GM12878 (cell line): ENCODE results near the gene ANK2. TPM values are rescaled to one million over a fixed set of nuclear protein-coding genes. Genes with fewer than 3 reads are reported as not detected.

Experiments used
- POLR2AphosphoS2 ChIP-seq: IDR thresholded peaks from 2 replicates; pipeline ENCODE4 v1.6.1; 2011; ENCODE audit warnings: low read depth, mild to moderate bottlenecking, low read length, improper control_type of control experiment, moderate library complexity
- polyA plus RNA-seq, 11 experiments: library from polyadenylated mRNA; depleted of rRNA in 4 of 11; unstranded in 6 of 11; stranded (reverse) in 5 of 11; fragments of >200 nt; fragmentation: Nextera tagmentation in 4 of 11; fragmentation: Illumina TruSeq in 1 of 11; extraction: Ambion mirVana in 4 of 11; extraction: Trizol in 1 of 11; gene quantifications; 1 replicate in 1 of 11; 2 replicates in 10 of 11; pipeline versions ENCODE4 v1.2.1 to v1.2.3, GENCODE V29; 2011 to 2016; ENCODE audit warnings: inconsistent platforms in 2 of 11, missing spikeins in 2 of 11, low read depth in 1 of 11
- total RNA-seq, 4 experiments: library from RNA; depleted of rRNA in 3 of 4; stranded (reverse); fragments of >200 nt in 3 of 4; fragmentation: Illumina TruSeq in 1 of 4; extraction: Trizol in 1 of 4; gene quantifications; 2 replicates each; pipeline versions ENCODE4 v1.2.1 to v1.2.3, GENCODE V29; 2013 to 2021
- TF ChIP-seq, protein P1 (sequence below): fragments of 450-650 bp; IDR thresholded peaks from 2 replicates; pipeline ENCODE4 v1.6.1; 2017; ENCODE audit warnings: mild to moderate bottlenecking, low read depth, inconsistent platforms; ENCODE audit not compliant: poor library complexity, severe bottlenecking
- TF ChIP-seq, protein P2 (sequence below): fragments of 450-650 bp; IDR thresholded peaks from 2 replicates; pipeline ENCODE4 v1.6.1; 2017; ENCODE audit warnings: mild to moderate bottlenecking, moderate library complexity
- TF ChIP-seq, protein P3 (sequence below): IDR thresholded peaks from 2 replicates; pipeline ENCODE4 v1.6.1; 2011; ENCODE audit warnings: mild to moderate bottlenecking, low read depth, low read length, moderate library complexity; ENCODE audit not compliant: insufficient replicate concordance

ANK2 gene
- total and polyA plus RNA-seq, 10 of the 15 experiments (the other 5 are each of a cell fraction or from before 2014, with no cell fraction given) = 1.6 to 13.0 (median 4.1) TPM

DNA sequence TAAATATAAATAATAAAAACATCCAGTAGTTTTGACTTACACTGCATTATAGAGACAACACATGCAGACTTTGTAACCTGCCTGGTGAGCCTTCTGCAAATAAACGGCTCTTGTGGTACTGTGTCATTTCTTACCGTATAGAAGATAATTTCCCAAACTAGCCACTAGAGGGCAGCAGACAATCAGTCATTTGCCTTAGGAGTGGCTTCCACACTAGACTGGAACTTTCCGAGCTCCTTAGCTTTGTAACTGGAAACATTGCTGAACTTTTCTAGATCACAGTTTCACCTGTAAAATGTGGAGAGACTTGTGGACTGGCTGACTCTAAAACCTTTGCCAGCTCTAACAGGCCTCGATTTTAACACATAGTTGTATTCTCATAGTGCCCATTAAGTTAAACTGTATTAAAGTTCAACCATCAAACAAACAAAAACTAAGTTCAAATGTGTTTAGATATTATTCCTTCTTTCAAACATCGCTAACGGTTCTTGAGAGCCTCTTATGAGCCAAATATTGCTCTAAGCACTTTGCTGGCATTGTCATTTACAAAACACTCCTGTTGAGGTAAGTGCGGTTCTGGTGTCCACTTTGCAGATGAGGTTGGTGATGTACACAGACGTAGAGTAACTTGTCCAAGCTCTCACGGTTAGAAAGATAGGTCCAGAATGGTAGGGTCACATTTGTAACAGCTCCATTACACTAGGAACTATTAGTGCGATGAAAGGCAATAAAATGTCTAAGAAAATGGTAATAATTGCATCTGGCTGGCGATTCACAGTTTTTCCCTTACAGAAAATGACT is 345.5 kb downstream of the ANK2 start (continued):
- TF ChIP-seq, protein P1, sequence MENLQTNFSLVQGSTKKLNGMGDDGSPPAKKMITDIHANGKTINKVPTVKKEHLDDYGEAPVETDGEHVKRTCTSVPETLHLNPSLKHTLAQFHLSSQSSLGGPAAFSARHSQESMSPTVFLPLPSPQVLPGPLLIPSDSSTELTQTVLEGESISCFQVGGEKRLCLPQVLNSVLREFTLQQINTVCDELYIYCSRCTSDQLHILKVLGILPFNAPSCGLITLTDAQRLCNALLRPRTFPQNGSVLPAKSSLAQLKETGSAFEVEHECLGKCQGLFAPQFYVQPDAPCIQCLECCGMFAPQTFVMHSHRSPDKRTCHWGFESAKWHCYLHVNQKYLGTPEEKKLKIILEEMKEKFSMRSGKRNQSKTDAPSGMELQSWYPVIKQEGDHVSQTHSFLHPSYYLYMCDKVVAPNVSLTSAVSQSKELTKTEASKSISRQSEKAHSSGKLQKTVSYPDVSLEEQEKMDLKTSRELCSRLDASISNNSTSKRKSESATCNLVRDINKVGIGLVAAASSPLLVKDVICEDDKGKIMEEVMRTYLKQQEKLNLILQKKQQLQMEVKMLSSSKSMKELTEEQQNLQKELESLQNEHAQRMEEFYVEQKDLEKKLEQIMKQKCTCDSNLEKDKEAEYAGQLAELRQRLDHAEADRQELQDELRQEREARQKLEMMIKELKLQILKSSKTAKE = peak; percentile 49
- TF ChIP-seq, protein P2, sequence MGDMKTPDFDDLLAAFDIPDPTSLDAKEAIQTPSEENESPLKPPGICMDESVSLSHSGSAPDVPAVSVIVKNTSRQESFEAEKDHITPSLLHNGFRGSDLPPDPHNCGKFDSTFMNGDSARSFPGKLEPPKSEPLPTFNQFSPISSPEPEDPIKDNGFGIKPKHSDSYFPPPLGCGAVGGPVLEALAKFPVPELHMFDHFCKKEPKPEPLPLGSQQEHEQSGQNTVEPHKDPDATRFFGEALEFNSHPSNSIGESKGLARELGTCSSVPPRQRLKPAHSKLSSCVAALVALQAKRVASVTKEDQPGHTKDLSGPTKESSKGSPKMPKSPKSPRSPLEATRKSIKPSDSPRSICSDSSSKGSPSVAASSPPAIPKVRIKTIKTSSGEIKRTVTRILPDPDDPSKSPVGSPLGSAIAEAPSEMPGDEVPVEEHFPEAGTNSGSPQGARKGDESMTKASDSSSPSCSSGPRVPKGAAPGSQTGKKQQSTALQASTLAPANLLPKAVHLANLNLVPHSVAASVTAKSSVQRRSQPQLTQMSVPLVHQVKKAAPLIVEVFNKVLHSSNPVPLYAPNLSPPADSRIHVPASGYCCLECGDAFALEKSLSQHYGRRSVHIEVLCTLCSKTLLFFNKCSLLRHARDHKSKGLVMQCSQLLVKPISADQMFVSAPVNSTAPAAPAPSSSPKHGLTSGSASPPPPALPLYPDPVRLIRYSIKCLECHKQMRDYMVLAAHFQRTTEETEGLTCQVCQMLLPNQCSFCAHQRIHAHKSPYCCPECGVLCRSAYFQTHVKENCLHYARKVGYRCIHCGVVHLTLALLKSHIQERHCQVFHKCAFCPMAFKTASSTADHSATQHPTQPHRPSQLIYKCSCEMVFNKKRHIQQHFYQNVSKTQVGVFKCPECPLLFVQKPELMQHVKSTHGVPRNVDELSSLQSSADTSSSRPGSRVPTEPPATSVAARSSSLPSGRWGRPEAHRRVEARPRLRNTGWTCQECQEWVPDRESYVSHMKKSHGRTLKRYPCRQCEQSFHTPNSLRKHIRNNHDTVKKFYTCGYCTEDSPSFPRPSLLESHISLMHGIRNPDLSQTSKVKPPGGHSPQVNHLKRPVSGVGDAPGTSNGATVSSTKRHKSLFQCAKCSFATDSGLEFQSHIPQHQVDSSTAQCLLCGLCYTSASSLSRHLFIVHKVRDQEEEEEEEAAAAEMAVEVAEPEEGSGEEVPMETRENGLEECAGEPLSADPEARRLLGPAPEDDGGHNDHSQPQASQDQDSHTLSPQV = no peak
- TF ChIP-seq, protein P3, sequence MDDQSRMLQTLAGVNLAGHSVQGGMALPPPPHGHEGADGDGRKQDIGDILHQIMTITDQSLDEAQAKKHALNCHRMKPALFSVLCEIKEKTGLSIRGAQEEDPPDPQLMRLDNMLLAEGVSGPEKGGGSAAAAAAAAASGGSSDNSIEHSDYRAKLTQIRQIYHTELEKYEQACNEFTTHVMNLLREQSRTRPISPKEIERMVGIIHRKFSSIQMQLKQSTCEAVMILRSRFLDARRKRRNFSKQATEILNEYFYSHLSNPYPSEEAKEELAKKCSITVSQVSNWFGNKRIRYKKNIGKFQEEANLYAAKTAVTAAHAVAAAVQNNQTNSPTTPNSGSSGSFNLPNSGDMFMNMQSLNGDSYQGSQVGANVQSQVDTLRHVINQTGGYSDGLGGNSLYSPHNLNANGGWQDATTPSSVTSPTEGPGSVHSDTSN = no peak
- no peak for TF ChIP-seq POLR2AphosphoS2
- TF ChIP-seq, all 136 proteins: peak for 7
